Testis (tissue), 2 donors: ENCODE results near the gene EPB41.

Source experiments
- CTCF ChIP-seq, 3 experiments: fragments of 450-650 bp in 2 of 3; fragments of 200-600 bp in 1 of 3; sonication (generic) in 1 of 3; IDR thresholded peaks; one replicate each; pipeline ENCODE4 v1.5.1; 2016 to 2019; ENCODE audit warnings: antibody characterized with exemption in 3 of 3, mild to moderate bottlenecking in 2 of 3, moderate library complexity in 1 of 3
- POLR2A ChIP-seq: fragments of 450-650 bp; IDR thresholded peaks from one replicate; pipeline ENCODE4 v1.6.1; 2017; ENCODE audit warnings: antibody characterized with exemption, mild to moderate bottlenecking, moderate library complexity

- TF ChIP-seq CTCF (IDR thresholded peaks at IDR 0.05) (no peak), POLR2A (no peak)
Observed at GRCh38 chr1:28966617-28967016, 52.2 kb downstream of the EPB41 start.
